ENCODE measurements around the gene CHST5. TPM values are rescaled to one million over a fixed set of nuclear protein-coding genes. Genes with fewer than 3 reads are reported as not detected.
"Not testable (repeated sequence)": the region's sequence is repeated elsewhere in the genome, so short reads cannot be mapped to it uniquely, and the experiment has no call there.

Gene CHST5
- total RNA-seq, 1 donor from 2014 or later = 0.27 TPM

GRCh38 chr16:75506107-75506506, 29.8 kb downstream of the CHST5 start:
- Mint-ChIP-seq H3K4me1 (ENCODE audit: unreplicated experiment) (peaks cover 11% of the 10 kb centered on the region), H3K9me3 (ENCODE audit: unreplicated experiment) (no peaks in the 10 kb centered on the region), H3K27me3 (ENCODE audit: unreplicated experiment) (no peaks in the 10 kb centered on the region), H3K36me3 (ENCODE audit: unreplicated experiment) (no peaks in the 10 kb centered on the region), H3K4me3 (ENCODE audit: unreplicated experiment) (no peak overlapping the region), H3K27ac (ENCODE audit: unreplicated experiment) (no peak overlapping the region)
- no peak for DNase-seq (ENCODE audit: extremely low spot score, unreplicated experiment)
- TF ChIP-seq CTCF (IDR thresholded peaks at IDR 0.05) = no peak

GRCh38 chr16:75503801-75504200, 32.1 kb downstream of the CHST5 start:
- TF ChIP-seq CTCF (IDR thresholded peaks at IDR 0.05) = no peak
- Mint-ChIP-seq H3K4me3 (ENCODE audit: unreplicated experiment) (no peak overlapping the region), H3K4me1 (ENCODE audit: unreplicated experiment) (peaks cover 4% of the 10 kb centered on the region), H3K27me3 (ENCODE audit: unreplicated experiment) (peaks cover 3% of the 10 kb centered on the region), H3K9me3 (ENCODE audit: unreplicated experiment) (no peaks in the 10 kb centered on the region), H3K27ac (ENCODE audit: unreplicated experiment) (no peak overlapping the region), H3K36me3 (ENCODE audit: unreplicated experiment) (no peaks in the 10 kb centered on the region)
- no peak for DNase-seq (ENCODE audit: extremely low spot score, unreplicated experiment)

GRCh38 chr16:75502916-75503605, 32.8 kb downstream of the CHST5 start:
- Mint-ChIP-seq H3K4me3 (ENCODE audit: unreplicated experiment) (no peak overlapping the region), H3K27me3 (ENCODE audit: unreplicated experiment) (peaks cover 3% of the 10 kb centered on the region)

GRCh38 chr16:75501820-75502219, 34.1 kb downstream of the CHST5 start:
- H3K36me3 Mint-ChIP-seq (ENCODE audit: unreplicated experiment); H3K27me3 Mint-ChIP-seq (ENCODE audit: unreplicated experiment); H3K9me3 Mint-ChIP-seq (ENCODE audit: unreplicated experiment); DNase-seq (ENCODE audit: extremely low spot score, unreplicated experiment); H3K4me1 Mint-ChIP-seq (ENCODE audit: unreplicated experiment); H3K4me3 Mint-ChIP-seq (ENCODE audit: unreplicated experiment); H3K27ac Mint-ChIP-seq (ENCODE audit: unreplicated experiment): not testable (repeated sequence)

More at GRCh38 chr16:75502916-75503605, 32.8 kb downstream of the CHST5 start:
- Mint-ChIP-seq H3K27ac (ENCODE audit: unreplicated experiment) (no peak overlapping the region), H3K36me3 (ENCODE audit: unreplicated experiment) (no peaks in the 10 kb centered on the region), H3K4me1 (ENCODE audit: unreplicated experiment) (peaks cover 4% of the 10 kb centered on the region), H3K9me3 (ENCODE audit: unreplicated experiment) (no peaks in the 10 kb centered on the region)
- DNase-seq (ENCODE audit: extremely low spot score, unreplicated experiment) = no peak
- no peak for TF ChIP-seq CTCF (IDR thresholded peaks at IDR 0.05)

GRCh38 chr16:75501359-75501758, 34.5 kb downstream of the CHST5 start:
- H3K27me3 Mint-ChIP-seq (ENCODE audit: unreplicated experiment) = peaks cover 8% of the 10 kb centered on the region
- no peak for DNase-seq (ENCODE audit: extremely low spot score, unreplicated experiment)
- H3K27ac Mint-ChIP-seq (ENCODE audit: unreplicated experiment) = no peak overlapping the region
- TF ChIP-seq CTCF (IDR thresholded peaks at IDR 0.05) = no peak
- no peaks in the 10 kb centered on the region for H3K36me3 Mint-ChIP-seq (ENCODE audit: unreplicated experiment)
- H3K9me3 Mint-ChIP-seq (ENCODE audit: unreplicated experiment) = no peaks in the 10 kb centered on the region
- no peaks in the 10 kb centered on the region for H3K4me1 Mint-ChIP-seq (ENCODE audit: unreplicated experiment)
- H3K4me3 Mint-ChIP-seq (ENCODE audit: unreplicated experiment) = no peak overlapping the region

GRCh38 chr16:75498605-75499322, 37.1 kb downstream of the CHST5 start:
- not testable (repeated sequence) for H3K4me1 Mint-ChIP-seq (ENCODE audit: unreplicated experiment); H3K4me3 Mint-ChIP-seq (ENCODE audit: unreplicated experiment); H3K9me3 Mint-ChIP-seq (ENCODE audit: unreplicated experiment); DNase-seq (ENCODE audit: extremely low spot score, unreplicated experiment); H3K27ac Mint-ChIP-seq (ENCODE audit: unreplicated experiment); H3K36me3 Mint-ChIP-seq (ENCODE audit: unreplicated experiment)
- peaks cover 14% of the 10 kb centered on the region for H3K27me3 Mint-ChIP-seq (ENCODE audit: unreplicated experiment)
